GM18498 (cell line): Measurements from ENCODE around the gene FBLN7.
"Not testable (repeated sequence)": the region's sequence is repeated elsewhere in the genome, so short reads cannot be mapped to it uniquely, and the experiment has no call there.

ENCODE experiments used
- ATAC-seq: cut with Tn5 transposase; IDR thresholded peaks from one replicate; pipeline ENCODE4 v1.9.1; 2021; ENCODE audit warnings: mild to moderate bottlenecking, moderate library complexity; ENCODE audit not compliant: unreplicated experiment

FBLN7 gene, protein sequence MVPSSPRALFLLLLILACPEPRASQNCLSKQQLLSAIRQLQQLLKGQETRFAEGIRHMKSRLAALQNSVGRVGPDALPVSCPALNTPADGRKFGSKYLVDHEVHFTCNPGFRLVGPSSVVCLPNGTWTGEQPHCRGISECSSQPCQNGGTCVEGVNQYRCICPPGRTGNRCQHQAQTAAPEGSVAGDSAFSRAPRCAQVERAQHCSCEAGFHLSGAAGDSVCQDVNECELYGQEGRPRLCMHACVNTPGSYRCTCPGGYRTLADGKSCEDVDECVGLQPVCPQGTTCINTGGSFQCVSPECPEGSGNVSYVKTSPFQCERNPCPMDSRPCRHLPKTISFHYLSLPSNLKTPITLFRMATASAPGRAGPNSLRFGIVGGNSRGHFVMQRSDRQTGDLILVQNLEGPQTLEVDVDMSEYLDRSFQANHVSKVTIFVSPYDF

DNA sequence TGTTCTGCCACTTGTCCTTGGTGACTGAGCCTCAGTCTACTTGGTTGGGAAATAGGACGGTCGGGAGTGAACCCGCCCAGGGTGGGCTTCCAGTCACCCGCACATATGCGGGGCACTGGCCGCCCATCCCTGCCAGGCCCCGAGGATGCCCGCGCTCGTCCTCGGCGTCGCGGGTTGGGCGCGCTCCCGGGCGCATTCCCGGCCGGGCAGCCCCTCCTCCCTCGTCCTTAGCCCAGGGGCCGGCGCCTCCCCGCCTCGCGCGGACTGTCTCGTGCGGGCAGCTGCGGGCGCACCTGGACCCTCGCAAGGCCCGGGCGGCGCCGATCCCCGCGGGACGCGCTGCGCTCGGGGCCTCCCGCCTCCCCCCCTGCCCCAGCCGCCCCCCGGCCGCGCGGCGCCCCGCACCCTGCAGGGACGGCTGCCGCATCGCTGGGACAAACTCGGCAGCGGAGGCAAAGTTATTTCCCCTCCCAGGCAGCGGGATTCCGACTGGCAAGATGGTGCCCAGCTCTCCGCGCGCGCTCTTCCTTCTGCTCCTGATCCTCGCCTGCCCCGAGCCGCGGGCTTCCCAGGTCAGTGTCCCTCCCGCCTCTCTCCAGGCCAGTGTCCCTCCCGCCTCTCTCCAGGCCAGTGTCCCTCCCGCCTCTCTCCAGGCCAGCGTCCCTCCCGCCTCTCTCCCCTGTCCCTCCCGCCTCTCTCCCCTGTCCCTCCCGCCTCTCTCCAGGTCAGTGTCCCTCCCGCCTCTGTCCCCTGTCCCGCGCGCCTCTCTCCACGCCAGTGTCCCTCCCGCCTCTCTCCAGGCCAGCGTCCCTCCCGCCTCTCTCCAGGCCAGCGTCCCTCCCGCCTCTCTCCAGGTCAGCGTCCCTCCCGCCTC, at the start of gene FBLN7:
FBLN7 (plus strand) TSS at position 227 of the 874 bp plus-strand sequence; CDS start at position 498, 271 bp downstream.
- no peak for ATAC-seq

DNA sequence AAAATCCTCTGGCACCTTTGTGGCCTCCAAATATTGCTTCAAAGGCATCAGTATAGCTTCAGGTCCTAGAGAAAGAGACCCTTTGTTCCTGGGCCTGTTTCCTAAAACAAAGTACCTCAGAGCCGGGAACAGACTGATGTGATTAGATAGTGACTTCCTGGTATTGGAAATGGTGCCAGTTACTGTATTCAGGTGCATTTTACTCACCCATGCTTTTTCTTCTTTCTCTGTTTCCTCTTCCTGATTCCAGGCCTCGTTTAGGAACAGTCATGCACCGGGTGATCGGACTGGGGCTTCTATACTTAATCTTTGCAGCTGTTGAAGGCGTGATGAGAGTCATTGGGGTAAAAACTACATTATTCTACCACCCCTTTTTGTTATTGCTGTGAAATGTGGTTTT, 48.8 kb upstream of the FBLN7 start:
- no peak for ATAC-seq

- no peak for ATAC-seq
These were observed 45.7 kb upstream of the FBLN7 start for GRCh38 chr2:112092286-112093041.

DNA sequence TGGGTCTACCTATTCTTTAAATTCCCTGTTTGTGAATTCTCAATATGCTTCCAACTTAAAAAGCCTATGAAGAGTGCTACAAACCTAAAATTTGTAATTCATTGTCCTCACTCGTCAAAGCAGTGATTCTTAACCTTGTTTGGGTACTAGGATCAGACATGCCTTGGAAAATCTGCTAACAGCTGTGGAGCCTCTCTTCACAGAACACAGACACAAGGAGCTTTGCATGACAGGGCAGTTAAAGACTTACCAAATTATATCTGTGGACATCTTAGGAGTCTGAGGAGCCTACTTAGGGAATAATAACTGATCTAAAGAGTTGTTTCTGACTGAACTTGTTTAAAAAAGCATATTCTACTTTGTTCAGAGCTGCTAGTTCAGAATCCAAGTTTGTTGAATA, 45.0 kb upstream of the FBLN7 start:
- no peak for ATAC-seq

GRCh38 chr2:112095681-112096080, 42.5 kb upstream of the FBLN7 start:
- ATAC-seq, result no peak

DNA sequence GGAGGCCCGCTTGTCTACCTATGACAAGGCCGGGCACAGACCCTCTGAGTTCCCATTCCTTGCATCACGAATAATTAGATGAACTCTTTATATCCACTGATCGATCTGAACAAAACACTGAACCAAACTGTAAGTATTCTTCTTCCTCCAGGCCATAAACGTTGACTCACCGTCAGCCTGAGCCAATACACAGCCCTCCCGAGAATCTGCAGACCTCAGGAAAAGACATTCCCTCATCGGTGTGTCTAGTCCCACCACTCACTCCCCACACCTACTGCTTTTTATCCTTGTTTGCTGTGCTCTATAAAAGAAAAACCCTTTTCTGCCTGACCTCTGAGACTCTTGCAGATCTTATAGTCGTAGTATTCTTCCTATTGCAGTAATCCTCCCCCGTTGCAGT, 42.1 kb upstream of the FBLN7 start:
- ATAC-seq, result no peak

DNA sequence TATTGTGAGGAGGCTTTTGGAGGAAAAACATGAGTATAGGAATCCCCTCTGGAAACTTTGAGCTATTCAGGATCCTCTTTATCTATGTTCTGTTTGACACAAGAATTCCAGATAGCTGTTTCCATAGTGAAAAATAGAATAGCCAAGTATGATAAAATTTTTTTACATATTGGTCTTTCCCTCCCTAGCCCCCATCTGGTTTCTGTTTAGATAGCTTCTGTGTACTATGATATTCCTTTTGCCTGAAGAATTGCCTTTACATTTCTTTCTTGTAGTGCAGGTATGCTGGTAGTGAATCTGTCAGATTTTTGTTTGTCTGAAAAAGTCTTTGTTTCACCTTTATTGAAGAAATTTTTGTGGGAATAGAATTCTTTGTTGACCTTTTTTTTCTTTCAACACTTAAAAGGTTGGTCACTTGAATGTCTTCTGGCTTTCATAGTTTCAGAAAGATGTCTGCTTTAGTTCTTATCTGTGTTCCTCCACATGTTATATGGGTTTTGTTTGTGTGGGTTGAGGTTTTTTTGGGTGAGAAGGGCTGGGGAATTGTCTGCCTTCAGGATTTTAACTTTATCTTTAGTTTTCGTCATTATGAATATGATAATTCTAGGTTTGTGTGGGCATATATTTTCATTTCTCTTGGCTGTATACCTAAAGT, 29.9 kb upstream of the FBLN7 start:
- no peak for ATAC-seq

GRCh38 chr2:112109278-112109677, 28.9 kb upstream of the FBLN7 start:
- no peak for ATAC-seq

GRCh38 chr2:112110966-112111365, 27.2 kb upstream of the FBLN7 start:
- no peak for ATAC-seq

- ATAC-seq, result not testable (repeated sequence)
These were observed 24.8 kb upstream of the FBLN7 start for GRCh38 chr2:112113354-112113753.

GRCh38 chr2:112118148-112118547, 20.0 kb upstream of the FBLN7 start:
- no peak for ATAC-seq

GRCh38 chr2:112121682-112122254, 16.4 kb upstream of the FBLN7 start:
- no peak for ATAC-seq

- no peak for ATAC-seq
These were observed 9.1 kb upstream of the FBLN7 start for GRCh38 chr2:112129060-112129459.

DNA sequence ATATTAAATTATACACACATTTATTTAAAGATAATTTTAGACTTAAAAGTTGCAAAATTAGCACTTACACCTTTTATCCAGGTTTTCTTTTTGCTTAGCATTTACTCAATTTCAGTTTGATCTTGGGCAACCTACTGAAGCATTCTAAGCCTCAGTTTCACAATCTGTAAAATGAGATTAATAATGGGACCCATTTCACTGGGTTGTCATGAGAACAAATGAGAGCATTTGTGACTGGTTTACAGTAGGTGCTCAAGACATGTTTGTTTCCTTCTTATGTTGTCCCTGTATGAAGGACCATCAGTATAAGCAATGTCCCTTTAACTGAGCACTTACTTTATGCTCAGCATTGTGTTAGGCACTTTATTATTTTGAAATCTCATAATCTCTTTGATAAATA, 4.8 kb upstream of the FBLN7 start:
- no peak for ATAC-seq

- ATAC-seq, result no peak
These were observed 4.1 kb upstream of the FBLN7 start for GRCh38 chr2:112134120-112134519.

DNA sequence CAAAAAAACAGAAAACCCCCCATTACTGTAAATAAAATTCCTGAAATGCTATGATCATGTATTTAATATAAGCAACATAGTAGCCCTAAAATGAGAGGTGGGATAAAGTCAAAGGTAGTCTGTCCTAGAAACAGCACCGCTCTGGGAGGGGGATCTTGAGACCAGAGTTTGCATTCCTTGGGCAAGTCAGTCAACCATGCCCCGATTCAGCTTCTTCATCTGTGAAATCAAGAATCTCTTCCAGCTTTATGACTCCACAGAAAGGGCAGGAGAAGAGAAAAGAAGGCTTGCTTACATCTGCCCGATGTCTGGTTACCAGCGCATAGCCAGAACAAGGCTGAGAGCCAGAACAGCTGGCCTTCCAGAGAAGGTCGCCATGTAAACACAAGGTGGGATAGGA, 2.1 kb upstream of the FBLN7 start:
- no peak for ATAC-seq

DNA sequence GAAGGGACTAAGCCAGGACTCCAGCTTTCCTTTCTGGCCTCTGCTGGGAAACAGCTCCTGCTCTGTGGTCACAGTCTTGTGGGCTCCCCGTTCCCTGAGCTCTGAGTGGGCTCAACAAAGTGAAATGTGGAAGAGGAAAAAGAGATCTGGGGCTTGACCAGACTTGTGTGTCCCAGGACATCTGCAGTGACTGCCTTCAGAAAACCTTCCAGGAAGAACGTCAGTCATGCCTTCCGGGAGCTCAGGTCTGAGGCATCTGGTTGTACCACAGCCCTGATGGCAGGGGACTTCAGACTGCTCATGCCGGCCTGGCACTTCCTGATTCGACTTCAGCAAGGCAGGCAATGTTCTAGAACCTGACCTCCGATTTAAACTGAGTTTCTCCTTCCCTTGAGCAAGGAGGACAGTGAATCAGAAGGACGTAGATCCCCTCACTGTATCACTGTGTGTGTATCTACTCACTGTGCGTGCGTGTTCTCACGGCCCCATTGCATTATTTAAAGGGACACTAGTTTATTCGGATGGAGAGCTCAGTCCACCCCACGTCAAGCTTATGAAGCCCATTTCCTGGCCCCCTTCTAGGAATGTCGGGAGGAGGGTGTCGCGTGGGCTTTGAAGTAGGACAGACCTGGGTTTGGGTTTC, 548 bp upstream of the FBLN7 start:
- ATAC-seq, result no peak

GRCh38 chr2:112139033-112139614, 939 bp downstream of the FBLN7 start:
- ATAC-seq, result not testable (repeated sequence)

GRCh38 chr2:112139661-112140204, 1.5 kb downstream of the FBLN7 start:
- ATAC-seq, result not testable (repeated sequence)
